ENCODE data around the gene FAF1.

GRCh38 chr1:50973255-50973654 lies 13.2 kb upstream of the FAF1 start:
- TF ChIP-seq CTCF (IDR thresholded peaks at IDR 0.05 in 2 of 3, conservative IDR thresholded peaks at IDR 0.05 in 1 of 3; ENCODE audit: borderline replicate concordance in 1 of 3, insufficient read depth in 1 of 3, low read depth in 2 of 3, low read length in 2 of 3) (no peak), EZH2phosphoT487 (IDR thresholded peaks at IDR 0.05; ENCODE audit: borderline replicate concordance) (no peak), JUND (IDR thresholded peaks at IDR 0.05) (no peak), REST (IDR thresholded peaks at IDR 0.05; ENCODE audit: low read depth) (no peak), POLR2AphosphoS5 (IDR thresholded peaks at IDR 0.05; ENCODE audit: low read depth, low read length) (no peak), CEBPB (IDR thresholded peaks at IDR 0.05; ENCODE audit: low read depth) (no peak), POLR2A (IDR thresholded peaks at IDR 0.05; ENCODE audit: borderline replicate concordance, extremely low read depth, insufficient read depth, insufficient read length) (no peak), EZH2 (IDR thresholded peaks at IDR 0.05) (no peak), MAX (IDR thresholded peaks at IDR 0.05) (no peak), SIN3A (IDR thresholded peaks at IDR 0.05; ENCODE audit: low read depth) (no peak), SP1 (IDR thresholded peaks at IDR 0.05; ENCODE audit: low read depth) (no peak), SRF (IDR thresholded peaks at IDR 0.05; ENCODE audit: low read depth) (no peak)
